SH-SY5Y (cell line): ENCODE measurements around the gene CTTNBP2NL.

Source experiments
- GATA2 ChIP-seq: IDR thresholded peaks from 2 replicates; pipeline ENCODE4 v1.6.1; 2011; ENCODE audit warnings: mild to moderate bottlenecking, low read depth, low read length
- GATA3 ChIP-seq: IDR thresholded peaks from 2 replicates; pipeline ENCODE4 v1.6.1; 2011; ENCODE audit warnings: low read depth, mild to moderate bottlenecking, low read length, moderate library complexity

- TF ChIP-seq GATA2 (no peak), GATA3 (no peak)
Measured at GRCh38 chr1:112465122-112465521, 69.1 kb downstream of the CTTNBP2NL start.
